GM19397 (cell line): ENCODE data around the gene CLEC16A.

Experiments used
- ATAC-seq: cut with Tn5 transposase; IDR thresholded peaks from one replicate; pipeline ENCODE4 v1.9.1; 2021; ENCODE audit warnings: mild to moderate bottlenecking, moderate library complexity; ENCODE audit not compliant: unreplicated experiment

Gene CLEC16A

DNA sequence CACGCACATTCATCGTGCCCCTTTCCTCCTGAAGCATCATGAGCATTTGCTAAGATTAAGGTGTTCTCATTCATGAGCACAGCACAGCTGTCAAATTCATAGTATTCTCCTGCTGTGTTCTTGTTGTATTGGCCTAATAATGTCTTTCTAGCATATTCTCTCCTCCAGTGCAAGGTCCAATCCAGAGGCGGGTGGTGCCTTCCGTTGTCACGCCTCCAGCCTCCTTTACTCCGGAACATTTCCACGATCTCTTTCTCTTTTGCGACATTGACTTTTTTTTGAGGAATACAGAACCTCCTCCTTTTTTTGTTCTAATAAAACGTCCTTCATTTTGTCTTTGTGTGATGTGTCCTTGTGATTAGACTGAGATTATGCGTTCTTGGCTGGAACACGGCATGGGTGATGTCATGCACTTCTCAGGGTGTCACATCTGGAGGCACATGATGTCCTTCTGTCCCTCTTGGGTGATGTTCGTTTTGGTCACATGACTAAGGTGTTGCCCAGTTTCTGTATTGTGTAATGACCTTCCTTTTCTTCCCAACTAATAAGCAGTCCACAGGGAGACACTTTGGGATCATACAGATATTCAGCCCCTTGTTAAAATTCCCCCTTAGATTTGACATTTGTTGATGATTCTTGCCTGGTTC, 66.3 kb downstream of the CLEC16A start:
- ATAC-seq, result no peak

DNA sequence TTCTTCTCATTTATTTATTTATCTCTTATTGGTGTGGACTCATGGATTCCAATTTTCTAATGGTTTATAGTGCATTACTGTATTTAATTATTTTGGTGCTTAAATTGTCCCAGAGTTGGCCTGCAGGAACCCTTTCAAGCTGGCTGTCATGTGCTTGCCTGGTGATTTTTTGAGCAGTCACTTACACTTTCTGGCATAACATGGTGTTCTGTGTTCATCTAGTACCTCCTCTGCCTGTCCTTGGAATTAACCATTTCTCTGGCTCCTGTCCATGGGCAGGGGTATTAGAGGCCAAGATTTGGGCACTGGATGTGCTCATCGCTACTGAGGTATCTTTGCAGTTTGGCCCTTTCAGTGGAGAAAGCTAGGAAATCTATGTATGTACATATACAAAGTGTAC, 67.0 kb downstream of the CLEC16A start:
- no peak for ATAC-seq

DNA sequence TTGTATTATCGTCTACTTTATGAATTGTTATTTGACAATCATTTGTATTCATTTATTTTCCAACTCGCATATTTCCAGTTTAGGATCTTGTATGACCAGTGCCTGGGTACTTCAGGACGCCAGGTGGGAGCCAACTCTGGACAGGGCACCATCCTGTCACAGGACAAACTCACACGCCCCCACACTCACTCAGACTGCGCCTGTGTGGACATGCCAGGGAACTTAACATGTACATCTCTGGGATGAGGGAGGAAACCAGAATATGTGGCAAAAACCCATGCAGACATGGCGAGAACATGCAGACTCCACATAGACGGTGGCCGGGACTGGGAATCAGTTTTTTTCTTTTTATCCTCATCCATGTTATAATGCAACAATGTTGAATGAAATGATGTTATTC, 68.5 kb downstream of the CLEC16A start:
- ATAC-seq, result no peak

DNA sequence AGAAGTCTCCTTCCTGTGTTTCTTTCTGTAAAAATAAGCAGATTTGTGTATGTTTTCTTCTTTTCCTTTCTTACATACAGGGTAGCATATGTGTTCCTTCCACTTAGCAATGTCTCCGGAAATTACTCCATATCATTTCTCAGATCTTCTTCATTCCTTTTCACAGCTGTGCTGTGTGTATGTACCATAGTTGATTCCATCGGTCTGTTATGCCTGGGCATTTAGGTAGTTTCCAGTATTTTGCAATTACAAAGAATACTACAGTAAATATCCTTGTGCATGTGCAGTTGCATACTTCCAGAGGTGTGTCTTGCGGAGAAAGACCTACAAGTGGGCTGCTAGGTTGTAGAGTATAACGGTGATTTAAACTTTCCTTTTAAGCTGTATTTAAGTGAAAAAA, 69.8 kb downstream of the CLEC16A start:
- no peak for ATAC-seq

DNA sequence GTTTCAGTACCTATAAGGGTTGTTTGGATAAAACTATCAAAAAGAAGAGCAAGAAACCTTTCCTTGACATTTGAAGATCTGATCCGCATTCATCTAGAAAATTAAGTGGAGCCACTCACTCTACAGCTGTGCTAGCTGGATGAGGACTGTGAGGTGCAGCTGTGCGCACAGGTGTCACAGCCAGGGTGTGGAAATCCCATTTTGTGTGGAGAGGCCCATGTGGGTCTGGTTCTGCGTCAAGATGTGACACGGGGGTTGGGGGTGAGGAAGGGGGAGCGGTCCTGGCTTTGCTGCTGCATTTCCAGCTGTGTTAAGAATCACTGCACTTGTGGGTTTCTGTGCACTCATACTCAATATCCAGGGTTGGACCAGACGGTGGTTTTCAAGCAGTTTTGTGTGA, 70.7 kb downstream of the CLEC16A start:
- ATAC-seq, result no peak

DNA sequence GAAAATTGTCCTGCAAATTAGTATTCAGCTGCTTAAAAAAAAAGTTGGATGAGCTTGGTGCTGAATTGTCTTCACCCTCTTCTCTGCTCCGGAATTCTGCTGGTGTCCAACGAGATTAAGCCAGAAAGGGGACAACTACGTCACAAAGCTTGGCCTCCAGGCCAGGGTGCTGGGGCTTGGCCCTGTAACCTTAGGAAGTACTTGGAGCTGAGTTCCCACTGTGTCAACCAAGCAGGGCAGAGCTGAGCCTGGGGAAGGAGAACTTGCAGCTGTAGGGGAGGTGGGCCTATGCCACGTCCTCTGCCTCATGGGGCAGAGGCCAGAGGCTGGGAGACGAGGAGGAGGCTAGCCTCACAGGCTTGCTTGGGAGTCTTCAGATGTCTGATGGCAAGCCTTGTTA, 71.2 kb downstream of the CLEC16A start:
- ATAC-seq, result no peak

DNA sequence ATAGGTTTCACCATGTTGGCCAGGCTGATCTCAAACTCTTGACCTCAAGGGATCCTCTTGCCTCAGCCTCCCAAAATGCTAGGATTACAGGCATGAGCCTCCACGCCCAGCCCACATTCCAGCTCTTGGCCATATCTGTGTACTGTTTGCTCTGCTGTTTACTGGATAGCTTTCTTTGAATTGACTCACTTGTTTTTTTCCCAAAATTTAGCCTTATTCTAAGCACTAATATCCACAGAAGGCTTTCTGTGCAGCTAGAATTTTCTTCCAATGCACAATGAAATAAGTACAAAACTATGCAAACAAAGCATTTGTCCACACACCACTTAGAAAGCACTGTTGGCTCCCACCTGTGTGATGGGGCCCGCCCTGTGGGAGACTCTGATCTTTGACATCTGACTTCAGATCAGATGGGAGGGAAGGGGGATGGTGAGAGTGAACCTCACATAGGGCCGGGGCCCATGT, 72.2 kb downstream of the CLEC16A start:
- ATAC-seq, result no peak

DNA sequence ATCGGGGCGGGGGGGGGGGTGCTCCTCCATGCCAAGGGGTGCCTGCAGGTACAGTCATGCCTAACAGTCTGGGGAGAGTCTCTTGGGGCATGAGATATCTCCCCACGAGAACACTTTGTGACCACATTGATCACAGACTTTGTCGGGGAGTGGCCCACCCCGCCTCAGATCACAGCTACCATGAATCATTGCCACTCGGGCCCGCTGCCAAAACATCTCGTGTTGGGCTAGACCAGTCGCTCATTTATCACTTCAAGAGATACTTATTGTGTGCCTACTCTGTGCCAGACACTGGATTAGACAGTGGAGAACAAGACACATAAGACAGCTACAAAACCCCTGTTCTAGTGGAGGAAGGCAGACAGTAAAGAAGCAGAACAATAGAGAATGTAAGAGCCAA, 72.6 kb downstream of the CLEC16A start:
- no peak for ATAC-seq

DNA sequence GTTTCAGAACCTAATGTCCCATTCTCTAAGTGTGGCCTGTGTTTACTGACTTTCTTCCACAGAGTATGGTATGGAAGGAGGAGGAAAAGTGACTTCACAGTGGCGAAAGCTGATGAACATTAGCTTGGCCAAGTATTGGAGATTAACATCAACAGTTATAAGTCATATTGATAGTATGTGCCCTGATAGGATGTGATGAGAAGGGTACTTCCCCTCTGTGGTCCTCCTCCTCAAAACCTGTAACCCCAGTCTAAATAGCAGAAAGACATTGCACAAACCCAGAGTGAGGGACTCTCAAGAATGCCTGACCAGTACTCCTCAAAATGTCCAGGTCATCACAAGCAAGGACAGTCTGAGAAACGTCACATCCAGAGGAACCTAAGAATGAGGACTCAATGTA, 73.1 kb downstream of the CLEC16A start:
- ATAC-seq, result no peak

DNA sequence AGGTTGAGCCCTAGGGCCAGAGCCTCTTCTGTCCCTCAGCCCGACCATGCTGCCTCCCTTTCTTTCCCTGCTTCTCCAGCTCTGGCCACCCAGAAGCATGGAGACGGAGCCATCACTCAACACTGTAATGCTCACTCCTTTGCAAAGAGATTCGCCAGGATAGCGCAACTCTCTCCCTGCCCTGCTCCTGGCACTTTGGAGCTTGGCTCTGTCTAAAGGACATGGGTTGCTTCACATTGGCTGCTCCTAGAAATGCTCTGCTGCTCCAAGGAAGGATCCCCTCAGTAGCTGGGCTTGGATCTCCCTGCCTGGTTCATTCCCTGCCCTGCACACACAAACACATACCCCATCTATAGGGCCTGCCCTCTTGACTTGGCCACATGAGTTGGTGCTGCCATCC, 76.0 kb downstream of the CLEC16A start:
- ATAC-seq, result no peak

DNA sequence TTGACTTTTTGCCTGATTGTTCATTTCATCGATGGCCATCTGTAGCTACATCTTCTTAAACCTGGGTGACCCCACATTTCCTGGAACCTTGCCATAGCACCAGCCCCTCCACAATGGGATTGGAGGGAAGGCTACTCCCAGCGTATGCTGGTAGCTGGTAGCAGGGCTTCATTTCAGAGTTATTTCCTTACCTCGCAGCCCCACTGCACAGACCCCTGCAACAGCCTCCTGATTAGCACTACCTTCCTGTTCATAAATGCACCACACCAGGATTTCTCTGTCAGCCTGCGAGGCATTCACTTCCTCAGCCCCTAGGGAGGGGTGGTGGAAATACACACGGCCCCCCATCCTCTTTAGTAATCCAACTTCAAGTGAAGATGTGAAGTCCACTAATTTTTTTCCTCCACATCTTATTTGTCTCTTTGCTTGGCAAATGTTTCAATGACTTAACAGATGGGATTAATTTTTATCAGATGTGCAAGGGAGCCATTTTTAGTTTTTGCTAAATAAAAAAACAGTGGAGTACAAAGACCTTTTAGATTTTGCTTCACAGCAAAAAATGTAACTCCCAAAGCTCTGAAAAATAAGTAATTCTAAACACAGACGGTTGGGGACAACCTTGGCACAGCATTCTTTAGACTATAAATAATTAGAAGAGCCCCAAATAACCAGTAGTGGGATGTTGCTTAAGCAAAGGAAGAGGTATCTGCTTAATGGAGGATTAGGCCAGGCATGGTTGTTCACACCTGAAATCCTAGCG, 76.6 kb downstream of the CLEC16A start:
- no peak for ATAC-seq

DNA sequence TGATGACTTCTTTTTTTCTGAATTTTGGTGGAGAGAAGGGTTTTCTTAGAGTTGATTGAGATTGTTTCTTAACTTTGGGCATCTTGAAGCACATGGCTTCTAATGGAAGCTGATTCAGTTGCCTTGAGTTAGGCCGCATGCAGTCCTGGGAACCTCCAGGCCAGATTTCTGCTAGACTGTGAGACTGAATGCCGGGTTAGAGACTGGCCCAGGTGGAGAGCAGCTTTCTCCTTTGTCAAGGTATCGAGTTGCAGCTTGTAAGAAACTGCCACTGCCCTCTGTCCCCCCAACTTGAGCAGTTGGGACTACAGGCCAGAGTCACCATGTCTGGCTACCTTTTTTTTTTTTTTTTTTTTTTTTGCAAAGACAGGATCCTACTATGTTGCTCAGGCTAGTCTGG, 77.6 kb downstream of the CLEC16A start:
- ATAC-seq, result no peak

DNA sequence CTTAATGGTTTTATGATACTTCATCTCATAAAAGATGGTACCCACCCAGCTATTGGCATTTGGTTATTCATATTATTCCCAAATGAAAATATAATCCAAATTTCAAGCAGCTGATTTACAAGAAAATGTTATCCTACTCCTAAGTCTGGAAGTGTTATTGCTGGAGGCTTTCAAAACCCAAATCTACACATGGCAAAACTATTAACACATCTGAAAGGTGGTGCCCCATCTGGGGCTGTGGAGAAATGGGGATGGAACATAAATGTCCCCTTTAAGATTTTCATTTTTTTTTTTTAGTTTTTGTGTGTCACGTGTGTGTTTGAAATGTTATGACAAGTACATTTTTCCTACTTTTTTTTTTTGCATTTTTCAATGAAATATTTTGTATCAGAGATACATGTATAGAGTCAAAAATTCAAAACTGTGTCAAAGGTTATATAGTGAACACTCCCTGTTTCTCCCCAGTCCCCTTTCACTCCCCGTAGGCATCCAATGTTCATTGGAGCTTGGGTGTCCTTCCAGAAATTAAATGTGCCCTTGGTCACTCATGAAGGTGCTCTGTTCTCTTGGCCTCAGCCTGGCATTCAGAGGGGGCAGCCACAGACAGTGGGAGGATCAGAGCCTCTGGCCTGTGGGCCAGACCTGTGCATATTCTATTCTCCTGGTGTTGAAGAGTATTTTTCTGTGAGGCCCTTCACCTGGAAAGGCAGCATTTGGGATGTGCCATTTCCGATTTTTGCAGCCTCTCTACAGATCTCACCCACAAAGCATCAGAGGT, 79.1 kb downstream of the CLEC16A start:
- no peak for ATAC-seq

DNA sequence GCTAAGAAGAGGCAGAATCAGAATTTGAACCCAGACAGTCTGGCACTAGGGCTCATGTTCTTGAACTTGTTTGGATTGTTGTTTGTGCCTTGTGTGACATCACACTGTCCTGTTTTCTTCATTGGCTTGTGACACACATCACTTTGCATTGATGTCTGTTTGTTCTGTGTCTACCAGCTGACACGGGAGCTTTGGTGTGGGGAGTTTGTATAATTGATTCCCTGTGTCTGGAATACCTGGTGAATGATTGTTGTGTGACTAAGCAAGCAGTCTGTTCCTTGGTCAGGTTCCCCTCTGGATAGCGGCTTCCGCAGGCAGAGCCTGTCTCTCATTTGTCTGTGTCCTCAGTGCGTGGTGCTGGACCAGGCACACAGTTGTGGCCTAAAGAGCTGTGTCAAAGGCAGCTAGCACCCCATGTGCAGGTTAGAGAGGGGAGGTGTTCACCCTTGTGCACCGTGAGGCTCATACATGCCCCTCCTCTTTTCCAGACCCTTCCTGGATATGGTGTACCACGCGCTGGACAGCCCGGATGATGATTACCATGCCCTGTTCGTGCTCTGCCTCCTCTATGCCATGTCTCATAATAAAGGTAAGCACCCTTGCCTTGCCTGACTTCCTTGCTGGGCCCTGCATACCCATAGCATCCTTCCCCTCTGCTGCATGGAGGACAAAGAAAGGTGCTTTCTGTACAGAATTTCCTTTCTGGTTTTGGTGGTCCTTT, 80.1 kb downstream of the CLEC16A start:
- no peak for ATAC-seq

DNA sequence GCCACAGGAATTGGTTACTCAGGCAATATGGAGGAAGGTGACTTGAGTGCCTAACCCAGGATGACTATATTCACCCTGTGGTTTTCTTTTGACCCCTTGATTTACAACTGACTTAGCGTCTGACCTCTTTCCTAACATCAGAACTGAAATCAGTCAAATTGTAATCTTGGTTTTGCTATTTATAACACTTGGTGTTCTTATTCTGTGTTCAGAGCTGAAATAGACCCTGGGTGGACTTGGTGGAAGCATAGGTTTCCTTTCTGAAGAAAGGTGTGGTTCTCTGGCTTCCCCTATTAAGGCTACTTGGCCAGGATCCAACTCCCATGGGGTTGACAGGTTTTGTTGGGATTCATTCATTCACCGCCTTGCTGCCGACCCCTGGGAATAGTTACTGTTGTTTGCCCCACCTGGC, 80.8 kb downstream of the CLEC16A start:
- no peak for ATAC-seq

DNA sequence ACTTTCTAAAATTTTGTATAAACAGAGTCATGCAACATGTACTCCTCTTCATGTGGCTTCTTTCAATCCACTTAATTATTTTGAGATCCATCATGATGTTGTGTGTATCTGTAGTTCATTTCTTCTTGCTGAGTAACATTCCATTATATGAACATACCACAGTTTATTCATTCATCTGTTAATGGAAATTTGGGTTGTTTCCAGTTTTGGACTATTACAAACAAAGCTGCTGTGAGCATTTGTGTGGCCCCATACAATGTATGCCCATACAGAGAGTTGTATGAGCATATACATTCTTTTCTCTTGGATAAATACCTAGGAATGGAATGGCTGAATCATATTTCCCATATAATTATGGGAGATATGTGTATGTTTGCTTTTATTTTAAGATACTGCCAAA, 85.6 kb downstream of the CLEC16A start:
- no peak for ATAC-seq

DNA sequence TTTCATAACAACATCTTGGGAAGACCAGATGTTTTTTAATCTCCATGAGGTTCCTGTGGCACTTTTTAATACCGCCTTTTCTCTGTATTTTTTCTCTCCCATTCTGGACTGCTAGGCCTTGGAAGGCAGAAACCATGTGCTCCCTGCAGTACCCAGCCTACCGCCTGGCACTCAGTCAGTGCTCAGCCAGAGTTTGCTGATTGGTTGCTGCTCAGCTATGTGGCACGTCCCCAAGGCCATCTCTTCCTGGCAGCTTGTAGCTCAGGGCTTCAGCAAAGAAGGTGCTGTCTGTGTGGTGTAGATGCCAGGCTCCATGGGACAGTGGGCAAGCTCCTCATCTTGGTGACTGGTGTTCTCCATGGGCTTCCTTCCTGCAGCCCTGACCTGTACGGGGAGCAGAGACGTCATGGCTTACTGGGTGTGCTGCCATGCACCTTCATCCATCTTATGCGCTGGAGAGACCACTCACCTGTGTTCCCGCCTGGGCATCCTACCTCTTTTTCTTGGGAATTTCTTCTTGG, 86.7 kb downstream of the CLEC16A start:
- no peak for ATAC-seq

DNA sequence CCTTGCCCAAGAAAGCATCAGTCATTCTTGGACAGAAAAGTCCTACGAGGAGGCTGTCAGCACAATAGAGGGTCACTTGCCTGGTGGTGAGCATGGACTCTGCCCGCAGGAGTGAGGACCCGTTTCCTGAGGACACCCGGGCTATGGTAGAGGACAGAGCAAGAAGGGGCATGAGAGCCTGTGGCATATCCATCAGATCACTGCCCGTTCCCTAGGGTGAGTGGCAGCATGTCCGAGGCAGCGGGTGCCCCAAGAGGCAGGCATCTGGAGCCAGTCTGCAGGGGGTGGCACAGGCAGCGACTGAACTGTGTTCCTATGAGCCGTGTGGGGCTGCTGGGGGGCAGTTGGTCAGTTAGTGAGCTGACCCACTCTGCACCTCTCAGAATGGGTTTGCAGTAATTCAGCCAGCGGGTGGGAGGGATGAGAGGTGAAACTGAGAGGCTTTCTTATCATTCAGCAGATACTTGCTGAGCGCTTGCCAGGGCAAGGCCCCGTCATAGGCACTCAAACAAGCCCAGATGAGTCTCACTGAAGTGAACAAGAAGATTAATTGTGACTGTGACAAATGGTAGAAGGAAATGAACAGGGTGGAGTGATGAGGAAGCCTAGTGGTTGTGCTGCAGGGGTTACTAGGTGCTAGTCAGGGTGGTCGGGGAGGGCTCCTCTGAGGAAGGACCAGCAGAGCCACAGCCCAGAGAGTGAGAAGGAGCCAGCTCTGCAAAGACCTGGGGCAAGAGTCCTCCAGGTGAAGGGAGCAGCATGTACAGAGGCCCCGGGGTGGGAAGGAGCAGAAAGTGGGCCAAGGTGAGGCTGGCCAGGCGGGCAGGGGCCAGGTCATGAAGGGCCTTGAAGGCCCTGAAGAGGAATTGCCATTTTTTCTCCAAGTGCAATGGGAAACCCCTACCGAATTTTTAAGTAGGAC, 87.9 kb downstream of the CLEC16A start:
- ATAC-seq, result no peak

DNA sequence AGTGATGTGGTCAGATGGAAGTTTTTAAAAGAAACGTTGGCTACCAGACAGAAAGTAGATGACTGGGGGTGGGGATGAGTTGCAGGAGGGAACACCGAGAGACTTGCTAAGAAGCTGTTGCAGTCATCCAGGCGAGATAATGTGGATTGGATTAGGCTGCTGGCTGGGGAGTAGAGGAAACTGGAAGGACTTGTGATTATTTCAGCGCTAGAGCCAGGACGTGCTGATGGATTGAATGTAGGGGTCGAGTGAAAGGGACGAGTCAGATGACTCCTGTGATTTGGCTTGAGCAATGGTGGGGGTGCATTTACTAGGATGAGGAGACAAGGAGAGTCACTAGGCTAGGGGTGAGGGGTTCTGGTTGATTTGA, 88.5 kb downstream of the CLEC16A start:
- no peak for ATAC-seq
